Upper lobe of left lung (tissue), 6 donors: ENCODE data around the gene PARD3B. TPM values are rescaled to one million over a fixed set of nuclear protein-coding genes. Genes with fewer than 3 reads are reported as not detected.

ENCODE experiments used
- ATAC-seq, 2 donors: fragments of 200-7000 bp; cut with Tn5 transposase; one replicate each; pipeline ENCODE4 v1.9.1; 2022; ENCODE audit warnings: mild to moderate bottlenecking in 2 of 2, moderate library complexity in 2 of 2; ENCODE audit not compliant: low FRiP score in 2 of 2
- DNase-seq, 2 donors: peaks; one replicate each; pipeline ENCODE4 v3.0.0-alpha.2; 2019 to 2020
- H3K27ac ChIP-seq, 4 donors: fragments of 200-600 bp; sonication (generic); one replicate each; pipeline ENCODE4 v1.5.1; 2016 to 2019
- H3K27me3 ChIP-seq, 4 donors: fragments of 200-600 bp; sonication (generic); one replicate each; pipeline ENCODE4 v1.5.1; 2017 to 2019
- H3K36me3 ChIP-seq, 4 donors: fragments of 200-600 bp; sonication (generic); one replicate each; pipeline ENCODE4 v1.5.1; 2016 to 2019
- H3K4me1 ChIP-seq, 4 donors: fragments of 200-600 bp; sonication (generic); one replicate each; pipeline ENCODE4 v1.5.1; 2018 to 2019
- H3K4me3 ChIP-seq, 4 donors: fragments of 200-600 bp; sonication (generic); one replicate each; pipeline ENCODE4 v1.5.1; 2017 to 2019; ENCODE audit warnings: mild to moderate bottlenecking in 2 of 4, moderate library complexity in 1 of 4
- H3K9me3 ChIP-seq, 4 donors: fragments of 200-600 bp; sonication (generic); one replicate each; pipeline ENCODE4 v1.5.1; 2018 to 2019
- CTCF ChIP-seq, 6 experiments: fragments of 450-650 bp in 4 of 6; fragments of 200-600 bp in 2 of 6; sonication (generic) in 2 of 6; IDR thresholded peaks; one replicate each; pipeline ENCODE4 v1.5.1; 2016 to 2019; ENCODE audit warnings: antibody characterized with exemption in 6 of 6
- EP300 ChIP-seq, 4 donors: sonication (generic); formaldehyde crosslinking; IDR thresholded peaks; one replicate each; pipeline ENCODE4 v1.5.1; 2017; ENCODE audit warnings: antibody characterized with exemption in 4 of 4, control low read depth in 2 of 4
- POLR2A ChIP-seq, 4 donors: fragments of 450-650 bp; IDR thresholded peaks; one replicate each; pipeline ENCODE4 v1.5.1; 2016 to 2017; ENCODE audit warnings: antibody characterized with exemption in 4 of 4, mild to moderate bottlenecking in 2 of 4
- POLR2AphosphoS5 ChIP-seq, 2 donors: sonication (generic); formaldehyde crosslinking; IDR thresholded peaks; one replicate each; pipeline ENCODE4 v1.5.1; 2017; ENCODE audit warnings: antibody characterized with exemption in 2 of 2
- WGBS, 2 donors: methylation state at CpG; one replicate each; pipeline ENCODE4 v1.1.5; 2017 to 2018; 5-methylcytosine and 5-hydroxymethylcytosine counted together
- total RNA-seq, 6 donors: library from RNA; depleted of rRNA in 4 of 6; stranded (reverse); fragments of >200 nt in 4 of 6; gene quantifications; one replicate each; pipeline versions ENCODE4 v1.1.0 to v1.2.1, GENCODE V29; 2016 to 2021
- donor health status: DM: no; HTN: no; CAD: no; lungs with moderate emphysema.
- donor health status: DM: no; HTN: yes; CAD: no; lungs with severe emphysema.

PARD3B gene
- total RNA-seq, 6 donors from 2014 or later: 17.8 to 44.9 (median 24.2) TPM

- ATAC-seq: no peak
- 70 to 75% methylated on average over 6 of the region's 6 CpGs for WGBS, 2 donors
These were observed 1021.4 kb downstream of the PARD3B start for GRCh38 chr2:205566606-205567168.

GRCh38 chr2:205568620-205569019, 1023.3 kb downstream of the PARD3B start:
- 92% methylated on average over 5 of the region's 5 CpGs for WGBS, 2 donors
- H3K4me1 ChIP-seq: no peaks in the 10 kb centered on the region
- H3K9me3 ChIP-seq: no peaks in the 10 kb centered on the region
- DNase-seq (no peak), ATAC-seq (no peak)
- no peak overlapping the region for H3K27ac ChIP-seq
- H3K27me3 ChIP-seq: no peaks in the 10 kb centered on the region
- no peaks in the 10 kb centered on the region for H3K36me3 ChIP-seq
- TF ChIP-seq POLR2A (IDR thresholded peaks at IDR 0.05) (no peak), EP300 (IDR thresholded peaks at IDR 0.05) (no peak), POLR2AphosphoS5 (IDR thresholded peaks at IDR 0.05) (no peak), CTCF (IDR thresholded peaks at IDR 0.05) (no peak)
- no peak overlapping the region for H3K4me3 ChIP-seq

More at GRCh38 chr2:205566606-205567168, 1021.4 kb downstream of the PARD3B start:
- H3K36me3 ChIP-seq: no peaks in the 10 kb centered on the region
- H3K4me1 ChIP-seq: no peaks in the 10 kb centered on the region
- no peaks in the 10 kb centered on the region for H3K9me3 ChIP-seq
- TF ChIP-seq POLR2A (IDR thresholded peaks at IDR 0.05) (no peak), POLR2AphosphoS5 (IDR thresholded peaks at IDR 0.05) (no peak), CTCF (IDR thresholded peaks at IDR 0.05) (no peak), EP300 (IDR thresholded peaks at IDR 0.05) (no peak)
- H3K4me3 ChIP-seq: no peak overlapping the region
- H3K27me3 ChIP-seq: no peaks in the 10 kb centered on the region
- no peak overlapping the region for H3K27ac ChIP-seq
- DNase-seq: no peak

GRCh38 chr2:205570648-205571047, 1025.4 kb downstream of the PARD3B start:
- Histone ChIP-seq H3K36me3 (no peaks in the 10 kb centered on the region), H3K4me3 (no peak overlapping the region), H3K9me3 (peaks cover 0 to 2% (median 0%) of the 10 kb centered on the region in 4 donors), H3K4me1 (no peaks in the 10 kb centered on the region), H3K27ac (no peak overlapping the region), H3K27me3 (no peaks in the 10 kb centered on the region)
- ATAC-seq: no peak
- TF ChIP-seq POLR2A (IDR thresholded peaks at IDR 0.05) (no peak), POLR2AphosphoS5 (IDR thresholded peaks at IDR 0.05) (no peak), CTCF (IDR thresholded peaks at IDR 0.05) (no peak), EP300 (IDR thresholded peaks at IDR 0.05) (no peak)
- DNase-seq: no peak
- 77 to 82% methylated on average over 6 of the region's 6 CpGs for WGBS, 2 donors

- H3K4me3 ChIP-seq: no peak overlapping the region
- TF ChIP-seq POLR2A (IDR thresholded peaks at IDR 0.05): no peak
- no peak for TF ChIP-seq CTCF (IDR thresholded peaks at IDR 0.05)
- TF ChIP-seq EP300 (IDR thresholded peaks at IDR 0.05): no peak
- no peak for TF ChIP-seq POLR2AphosphoS5 (IDR thresholded peaks at IDR 0.05)
- peaks cover 0 to 4% (median 1%) of the 10 kb centered on the region in 4 donors for H3K9me3 ChIP-seq
- no peaks in the 10 kb centered on the region for H3K4me1 ChIP-seq
- no peak overlapping the region for H3K27ac ChIP-seq
- ATAC-seq (no peak), DNase-seq (no peak)
- H3K36me3 ChIP-seq: no peaks in the 10 kb centered on the region
- 73 to 86% methylated on average over 5 of the region's 5 CpGs for WGBS, 2 donors
- no peaks in the 10 kb centered on the region for H3K27me3 ChIP-seq
These were observed 1026.2 kb downstream of the PARD3B start for GRCh38 chr2:205571360-205571959.

GRCh38 chr2:205574001-205574400, 1028.7 kb downstream of the PARD3B start:
- 82 to 89% methylated on average over 3 of the region's 3 CpGs for WGBS, 2 donors
- no peak for DNase-seq

More at GRCh38 chr2:205574001-205574400, 1028.7 kb downstream of the PARD3B start:
- TF ChIP-seq POLR2A (IDR thresholded peaks at IDR 0.05) (no peak), CTCF (IDR thresholded peaks at IDR 0.05) (no peak), EP300 (IDR thresholded peaks at IDR 0.05) (no peak), POLR2AphosphoS5 (IDR thresholded peaks at IDR 0.05) (no peak)
- Histone ChIP-seq H3K36me3 (no peaks in the 10 kb centered on the region), H3K9me3 (peaks cover 0 to 4% (median 2%) of the 10 kb centered on the region in 4 donors), H3K27me3 (no peaks in the 10 kb centered on the region), H3K27ac (no peak overlapping the region), H3K4me1 (no peaks in the 10 kb centered on the region), H3K4me3 (no peak overlapping the region)
- no peak for ATAC-seq
